ENCODE data around the gene ZNF800.
"Not testable (repeated sequence)": the region's sequence is repeated elsewhere in the genome, so short reads cannot be mapped to it uniquely, and the experiment has no call there.

ZNF800 gene, protein sequence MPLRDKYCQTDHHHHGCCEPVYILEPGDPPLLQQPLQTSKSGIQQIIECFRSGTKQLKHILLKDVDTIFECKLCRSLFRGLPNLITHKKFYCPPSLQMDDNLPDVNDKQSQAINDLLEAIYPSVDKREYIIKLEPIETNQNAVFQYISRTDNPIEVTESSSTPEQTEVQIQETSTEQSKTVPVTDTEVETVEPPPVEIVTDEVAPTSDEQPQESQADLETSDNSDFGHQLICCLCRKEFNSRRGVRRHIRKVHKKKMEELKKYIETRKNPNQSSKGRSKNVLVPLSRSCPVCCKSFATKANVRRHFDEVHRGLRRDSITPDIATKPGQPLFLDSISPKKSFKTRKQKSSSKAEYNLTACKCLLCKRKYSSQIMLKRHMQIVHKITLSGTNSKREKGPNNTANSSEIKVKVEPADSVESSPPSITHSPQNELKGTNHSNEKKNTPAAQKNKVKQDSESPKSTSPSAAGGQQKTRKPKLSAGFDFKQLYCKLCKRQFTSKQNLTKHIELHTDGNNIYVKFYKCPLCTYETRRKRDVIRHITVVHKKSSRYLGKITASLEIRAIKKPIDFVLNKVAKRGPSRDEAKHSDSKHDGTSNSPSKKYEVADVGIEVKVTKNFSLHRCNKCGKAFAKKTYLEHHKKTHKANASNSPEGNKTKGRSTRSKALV

GRCh38 chr7:127392566-127393367 is at the start of gene ZNF800:
Gene ZNF800 (minus strand): TSS chr7:127392708. CDS start chr7:127391557, 1,151 bp downstream.
- DNase-seq = peak; percentile 50

- no peak for DNase-seq
These were observed 47.7 kb upstream of the ZNF800 start for GRCh38 chr7:127440206-127440605.

DNA sequence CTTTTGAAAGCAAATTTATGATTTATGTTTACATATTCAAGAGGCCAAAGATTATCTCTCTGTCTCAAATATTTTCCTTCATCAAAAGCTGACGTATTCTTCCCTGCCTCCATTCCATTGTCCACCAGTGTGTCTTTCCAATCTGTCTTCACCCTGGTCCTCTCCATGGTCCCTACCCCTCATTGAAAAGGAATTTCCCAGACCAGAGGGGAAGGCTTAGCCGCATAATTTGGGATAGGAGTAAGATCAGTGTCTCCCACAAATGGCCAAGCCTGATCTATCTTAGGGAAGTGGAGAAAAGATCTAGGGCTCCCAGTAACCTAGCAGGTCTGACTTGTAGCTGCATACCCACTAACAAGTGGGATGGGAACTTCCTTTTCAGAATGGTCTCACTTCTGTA is 46.3 kb upstream of the ZNF800 start:
- DNase-seq = no peak

- no peak for DNase-seq
These were observed 45.3 kb upstream of the ZNF800 start for GRCh38 chr7:127437837-127438236.

DNA sequence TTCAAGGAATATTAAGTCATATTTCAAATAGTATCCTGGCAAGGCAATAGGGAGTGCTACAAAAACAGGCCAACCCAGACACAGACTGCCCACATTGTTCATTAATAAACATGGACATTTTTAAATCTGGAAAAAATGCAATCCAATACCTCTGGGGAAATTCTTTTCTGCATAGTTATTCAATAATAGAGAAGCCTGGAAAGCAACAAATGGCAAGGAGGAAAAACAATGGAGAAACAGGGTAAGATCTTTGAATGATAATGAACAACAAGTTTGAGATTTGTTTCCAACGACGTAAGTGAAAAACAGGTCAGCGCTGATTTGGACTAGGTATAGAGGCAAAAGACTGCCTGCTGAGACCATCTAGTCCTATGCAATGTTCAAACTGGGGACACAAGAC is 44.7 kb upstream of the ZNF800 start:
- no peak for DNase-seq

- not testable (repeated sequence) for DNase-seq
These were observed 36.8 kb upstream of the ZNF800 start for GRCh38 chr7:127429281-127429680.

GRCh38 chr7:127419196-127419595 is 26.7 kb upstream of the ZNF800 start:
- no peak for DNase-seq

DNA sequence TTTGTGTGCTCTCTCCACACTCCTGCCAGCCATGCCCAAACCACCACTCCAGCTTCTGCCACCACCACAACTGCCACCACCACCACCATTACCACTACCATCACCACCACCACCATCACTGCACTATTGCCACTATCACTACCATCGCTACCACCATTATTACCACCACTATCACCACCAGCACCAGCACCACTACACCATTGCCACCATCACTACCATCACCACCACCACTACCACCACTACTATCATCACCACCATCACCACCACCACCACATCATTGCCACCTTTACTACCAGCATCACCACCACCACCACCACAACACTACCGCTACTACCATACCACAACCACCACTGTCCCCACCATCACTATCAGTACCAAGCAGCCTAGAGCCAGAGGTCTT is 26.0 kb upstream of the ZNF800 start:
- no peak for DNase-seq

DNA sequence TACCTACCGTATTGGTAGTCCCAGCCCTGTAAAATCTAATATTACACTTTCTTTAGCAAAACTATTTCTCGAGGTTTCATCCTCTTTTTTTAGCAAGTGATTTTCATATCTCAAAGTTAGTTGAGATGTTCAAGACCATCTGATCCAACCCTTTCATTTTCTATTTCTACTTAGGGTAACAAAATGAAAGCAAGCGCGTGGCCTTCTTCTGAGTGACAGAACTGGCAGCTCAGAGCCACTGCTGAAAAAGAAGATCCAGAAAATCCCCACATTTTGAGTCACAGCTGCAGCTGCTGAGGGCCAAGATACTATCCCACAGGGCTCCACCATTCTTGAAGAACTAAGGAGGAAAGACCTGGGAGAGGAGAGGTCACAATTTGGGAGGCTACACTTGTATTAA is 24.8 kb upstream of the ZNF800 start:
- no peak for DNase-seq

GRCh38 chr7:127415060-127415742 is 22.7 kb upstream of the ZNF800 start:
- DNase-seq = no peak

GRCh38 chr7:127413962-127414361 is 21.5 kb upstream of the ZNF800 start:
- no peak for DNase-seq

DNA sequence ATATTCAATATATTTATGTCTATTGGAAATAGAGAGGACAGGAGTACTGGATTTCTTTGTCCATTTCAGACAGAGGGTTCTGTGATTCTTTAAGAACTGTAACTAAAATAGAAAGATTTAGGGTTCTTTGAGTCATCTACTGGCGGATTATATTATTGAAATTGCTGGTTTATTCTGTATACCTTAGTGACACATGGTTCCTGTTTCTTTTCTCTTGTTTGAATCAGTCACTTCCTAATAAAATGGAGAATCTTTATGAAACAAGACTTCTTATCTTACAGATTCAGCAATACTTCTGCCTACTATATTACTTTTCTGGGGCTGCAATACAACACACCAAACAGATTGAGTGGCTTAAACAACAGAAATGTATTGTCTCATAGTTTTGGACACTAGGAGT is 20.8 kb upstream of the ZNF800 start:
- no peak for DNase-seq

- DNase-seq = no peak
These were observed 18.7 kb upstream of the ZNF800 start for GRCh38 chr7:127411176-127411575.

GRCh38 chr7:127409629-127410028 is 17.1 kb upstream of the ZNF800 start:
- DNase-seq = no peak

- DNase-seq = no peak
These were observed 12.0 kb upstream of the ZNF800 start for GRCh38 chr7:127404286-127405072.

- DNase-seq = no peak
These were observed 3.7 kb upstream of the ZNF800 start for GRCh38 chr7:127396184-127396583.

GRCh38 chr7:127395104-127395503 is 2.6 kb upstream of the ZNF800 start:
- DNase-seq = not testable (repeated sequence)

DNA sequence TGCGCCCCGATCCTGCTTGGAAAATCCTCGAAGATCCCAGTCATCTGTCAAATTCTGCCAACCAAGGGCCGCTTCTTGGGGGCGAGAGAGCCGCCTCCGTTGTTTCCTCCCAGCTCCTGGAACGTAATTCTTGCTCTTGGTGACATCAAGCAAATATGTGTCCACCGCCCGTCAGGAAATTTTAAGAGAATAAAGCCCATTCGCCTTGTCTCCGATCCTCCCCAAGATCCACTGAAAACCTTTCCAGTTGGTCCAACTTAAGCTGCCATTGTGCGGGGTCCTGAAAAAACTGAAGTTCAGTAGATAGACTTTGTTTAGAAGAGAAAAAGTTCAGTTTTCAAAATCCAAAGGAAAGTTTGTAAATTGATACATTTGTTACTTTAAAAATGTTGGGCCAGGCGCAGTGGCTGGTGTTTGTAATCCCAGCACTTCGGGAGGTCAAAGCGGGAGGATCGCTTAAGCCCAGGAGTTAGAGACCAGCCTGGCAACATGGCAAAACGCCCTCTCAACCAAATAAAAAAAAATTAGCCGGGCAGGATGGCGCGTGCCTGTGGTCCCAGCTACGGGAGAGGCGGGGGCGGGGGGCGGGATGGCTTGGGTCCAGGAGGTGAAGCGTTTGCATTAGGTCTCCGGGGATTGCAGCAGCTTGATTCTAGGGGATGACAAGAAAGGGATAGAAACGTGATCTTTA is 1.0 kb upstream of the ZNF800 start:
- DNase-seq = no peak

DNA sequence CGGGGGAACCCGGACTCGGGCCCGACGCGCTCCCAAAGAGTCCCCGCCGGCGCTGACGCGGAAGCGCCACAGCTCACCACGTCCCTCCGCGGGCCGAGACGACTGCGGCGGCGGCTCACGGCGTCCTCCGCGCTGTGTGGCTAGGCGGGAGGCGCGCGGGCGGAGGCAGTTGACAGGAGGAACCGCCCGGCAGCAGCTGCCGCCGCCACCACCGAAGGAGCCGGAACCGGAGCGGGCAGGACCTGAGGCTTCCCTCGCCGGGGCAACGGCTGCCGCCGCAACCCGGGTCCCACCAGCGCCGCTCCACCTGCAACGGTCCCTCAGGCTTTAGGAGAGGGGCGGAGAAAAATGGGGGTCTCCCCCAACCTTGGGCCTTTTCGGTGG is 334 bp downstream of the ZNF800 start:
- DNase-seq = no peak

DNA sequence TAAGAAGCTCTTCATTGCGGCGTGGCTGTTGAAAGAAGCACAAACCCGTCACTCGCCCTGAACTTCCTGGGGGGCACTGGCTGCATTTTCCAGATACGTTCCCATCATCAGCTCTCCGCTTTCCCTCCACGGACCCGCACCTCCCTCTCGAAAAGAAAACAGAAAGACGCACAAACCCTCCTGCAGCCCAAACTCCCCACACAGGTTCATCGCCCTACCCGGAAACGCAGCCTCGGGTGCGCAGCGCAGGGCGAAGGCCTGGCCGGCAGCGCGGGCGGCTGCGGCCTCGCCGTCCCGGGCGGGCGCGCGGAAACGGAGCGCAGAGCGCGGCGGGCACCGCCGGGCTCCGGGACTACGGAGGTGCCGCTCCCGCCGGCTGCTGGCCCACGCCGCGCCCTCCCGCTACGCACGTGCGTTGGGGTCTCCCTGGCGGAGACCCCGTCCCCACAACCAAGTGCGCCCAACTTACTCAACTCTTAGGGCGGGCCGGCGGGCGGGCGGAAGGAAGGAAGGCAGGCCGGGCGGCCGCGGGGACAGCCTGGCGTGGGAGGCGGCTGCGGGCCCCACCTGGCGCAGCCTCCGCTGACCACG is 822 bp downstream of the ZNF800 start:
- DNase-seq = no peak
